ENCODE data around the gene HYDIN. TPM values are rescaled to one million over a fixed set of nuclear protein-coding genes. Genes with fewer than 3 reads are reported as not detected.
"Not testable (repeated sequence)": the region's sequence is repeated elsewhere in the genome, so short reads cannot be mapped to it uniquely, and the experiment has no call there.

The HYDIN gene
- total and polyA plus RNA-seq, 7 experiments from 2014 or later: 0.13 to 0.89 (median 0.32) TPM; not detected in 4

GRCh38 chr16:71038421-71038820, 192.1 kb downstream of the HYDIN start:
- CTCF ChIA-PET; intact Hi-C loops (cut with micrococcal nuclease); H3K27ac Mint-ChIP-seq; H3K36me3 Mint-ChIP-seq; H3K9me3 ChIP-seq (ENCODE audit: control insufficient read depth in 2 of 3, low read length in 3 of 3); H3K4me1 ChIP-seq (ENCODE audit: control insufficient read depth in 2 of 2, insufficient read depth in 2 of 2, low read length in 2 of 2); DNase-seq; H3K27me3 Mint-ChIP-seq; ATAC-seq; H3K27ac ChIP-seq (ENCODE audit: low read depth, low read length); H3K4me3 ChIP-seq (ENCODE audit: low read length); H3K9me3 Mint-ChIP-seq; POLR2A ChIA-PET; H3K27me3 ChIP-seq (ENCODE audit: control insufficient read depth in 2 of 2, insufficient read depth in 2 of 2, low read length in 2 of 2); H3K36me3 ChIP-seq (ENCODE audit: control insufficient read depth in 2 of 3, insufficient read depth in 3 of 3, low read length in 3 of 3); H3K4me3 Mint-ChIP-seq; H3K4me1 Mint-ChIP-seq: not testable (repeated sequence)

GRCh38 chr16:71037987-71038386, 192.5 kb downstream of the HYDIN start:
- H3K4me3 Mint-ChIP-seq; H3K4me3 ChIP-seq (ENCODE audit: low read length); H3K9me3 Mint-ChIP-seq; H3K27ac ChIP-seq (ENCODE audit: low read depth, low read length); H3K27me3 Mint-ChIP-seq; CTCF ChIA-PET; ATAC-seq; H3K4me1 ChIP-seq (ENCODE audit: control insufficient read depth in 2 of 2, insufficient read depth in 2 of 2, low read length in 2 of 2); H3K36me3 Mint-ChIP-seq; POLR2A ChIA-PET; H3K4me1 Mint-ChIP-seq; H3K27ac Mint-ChIP-seq; H3K36me3 ChIP-seq (ENCODE audit: control insufficient read depth in 2 of 3, insufficient read depth in 3 of 3, low read length in 3 of 3); H3K9me3 ChIP-seq (ENCODE audit: control insufficient read depth in 2 of 3, low read length in 3 of 3); DNase-seq; H3K27me3 ChIP-seq (ENCODE audit: control insufficient read depth in 2 of 2, insufficient read depth in 2 of 2, low read length in 2 of 2); intact Hi-C loops (cut with micrococcal nuclease): not testable (repeated sequence)

- H3K36me3 ChIP-seq (ENCODE audit: control insufficient read depth in 2 of 3, insufficient read depth in 3 of 3, low read length in 3 of 3); ATAC-seq; H3K4me1 ChIP-seq (ENCODE audit: control insufficient read depth in 2 of 2, insufficient read depth in 2 of 2, low read length in 2 of 2); DNase-seq; H3K9me3 Mint-ChIP-seq; H3K27ac ChIP-seq (ENCODE audit: low read depth, low read length); intact Hi-C loops (cut with micrococcal nuclease); H3K27ac Mint-ChIP-seq; H3K27me3 ChIP-seq (ENCODE audit: control insufficient read depth in 2 of 2, insufficient read depth in 2 of 2, low read length in 2 of 2); CTCF ChIA-PET; H3K36me3 Mint-ChIP-seq; POLR2A ChIA-PET; H3K27me3 Mint-ChIP-seq; H3K4me1 Mint-ChIP-seq; H3K9me3 ChIP-seq (ENCODE audit: control insufficient read depth in 2 of 3, low read length in 3 of 3); H3K4me3 Mint-ChIP-seq; H3K4me3 ChIP-seq (ENCODE audit: low read length): not testable (repeated sequence)
These were observed 202.3 kb downstream of the HYDIN start for GRCh38 chr16:71028032-71028727.

DNA sequence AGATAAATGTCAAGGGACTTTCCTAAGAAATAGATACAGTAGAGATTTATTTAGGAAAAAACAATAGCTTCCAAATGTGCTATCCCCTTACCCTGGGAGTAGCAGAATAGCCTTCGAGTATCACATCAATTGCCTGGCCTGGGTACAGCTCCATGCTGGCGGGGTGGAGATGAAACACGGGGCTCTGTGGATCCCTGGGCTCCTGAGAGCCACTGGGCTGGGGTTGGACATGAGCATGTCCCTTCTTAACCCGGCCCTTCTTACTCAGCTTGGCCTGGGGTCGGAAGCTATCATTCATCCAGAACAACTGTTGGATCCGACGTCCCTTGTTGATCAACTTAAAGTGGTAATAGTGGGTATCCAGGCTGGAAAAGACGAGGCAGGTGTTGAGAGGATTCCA, 203.0 kb downstream of the HYDIN start:
- H3K36me3 ChIP-seq (ENCODE audit: control insufficient read depth in 2 of 3, insufficient read depth in 3 of 3, low read length in 3 of 3); H3K9me3 Mint-ChIP-seq; H3K4me3 ChIP-seq (ENCODE audit: low read length); H3K9me3 ChIP-seq (ENCODE audit: control insufficient read depth in 2 of 3, low read length in 3 of 3); H3K27ac Mint-ChIP-seq; DNase-seq; ATAC-seq; POLR2A ChIA-PET; H3K4me1 ChIP-seq (ENCODE audit: control insufficient read depth in 2 of 2, insufficient read depth in 2 of 2, low read length in 2 of 2); H3K27ac ChIP-seq (ENCODE audit: low read depth, low read length); H3K27me3 ChIP-seq (ENCODE audit: control insufficient read depth in 2 of 2, insufficient read depth in 2 of 2, low read length in 2 of 2); H3K4me3 Mint-ChIP-seq; H3K36me3 Mint-ChIP-seq; intact Hi-C loops (cut with micrococcal nuclease); CTCF ChIA-PET; H3K27me3 Mint-ChIP-seq; H3K4me1 Mint-ChIP-seq: not testable (repeated sequence)

GRCh38 chr16:71023851-71024439, 206.6 kb downstream of the HYDIN start:
- H3K36me3 Mint-ChIP-seq; POLR2A ChIA-PET; ATAC-seq; intact Hi-C loops (cut with micrococcal nuclease); H3K4me3 Mint-ChIP-seq; H3K27me3 ChIP-seq (ENCODE audit: control insufficient read depth in 2 of 2, insufficient read depth in 2 of 2, low read length in 2 of 2); H3K9me3 ChIP-seq (ENCODE audit: control insufficient read depth in 2 of 3, low read length in 3 of 3); H3K4me1 ChIP-seq (ENCODE audit: control insufficient read depth in 2 of 2, insufficient read depth in 2 of 2, low read length in 2 of 2); H3K4me1 Mint-ChIP-seq; H3K27ac Mint-ChIP-seq; H3K9me3 Mint-ChIP-seq; CTCF ChIA-PET; H3K4me3 ChIP-seq (ENCODE audit: low read length); H3K27me3 Mint-ChIP-seq; H3K36me3 ChIP-seq (ENCODE audit: control insufficient read depth in 2 of 3, insufficient read depth in 3 of 3, low read length in 3 of 3); DNase-seq; H3K27ac ChIP-seq (ENCODE audit: low read depth, low read length): not testable (repeated sequence)

GRCh38 chr16:71021961-71022537, 208.5 kb downstream of the HYDIN start:
- H3K9me3 Mint-ChIP-seq; DNase-seq; H3K4me3 ChIP-seq (ENCODE audit: low read length); H3K9me3 ChIP-seq (ENCODE audit: control insufficient read depth in 2 of 3, low read length in 3 of 3); H3K27ac Mint-ChIP-seq; H3K27me3 ChIP-seq (ENCODE audit: control insufficient read depth in 2 of 2, insufficient read depth in 2 of 2, low read length in 2 of 2); H3K36me3 ChIP-seq (ENCODE audit: control insufficient read depth in 2 of 3, insufficient read depth in 3 of 3, low read length in 3 of 3); H3K4me1 ChIP-seq (ENCODE audit: control insufficient read depth in 2 of 2, insufficient read depth in 2 of 2, low read length in 2 of 2); H3K27me3 Mint-ChIP-seq; H3K4me3 Mint-ChIP-seq; CTCF ChIA-PET; H3K4me1 Mint-ChIP-seq; H3K27ac ChIP-seq (ENCODE audit: low read depth, low read length); intact Hi-C loops (cut with micrococcal nuclease); ATAC-seq; POLR2A ChIA-PET; H3K36me3 Mint-ChIP-seq: not testable (repeated sequence)

DNA sequence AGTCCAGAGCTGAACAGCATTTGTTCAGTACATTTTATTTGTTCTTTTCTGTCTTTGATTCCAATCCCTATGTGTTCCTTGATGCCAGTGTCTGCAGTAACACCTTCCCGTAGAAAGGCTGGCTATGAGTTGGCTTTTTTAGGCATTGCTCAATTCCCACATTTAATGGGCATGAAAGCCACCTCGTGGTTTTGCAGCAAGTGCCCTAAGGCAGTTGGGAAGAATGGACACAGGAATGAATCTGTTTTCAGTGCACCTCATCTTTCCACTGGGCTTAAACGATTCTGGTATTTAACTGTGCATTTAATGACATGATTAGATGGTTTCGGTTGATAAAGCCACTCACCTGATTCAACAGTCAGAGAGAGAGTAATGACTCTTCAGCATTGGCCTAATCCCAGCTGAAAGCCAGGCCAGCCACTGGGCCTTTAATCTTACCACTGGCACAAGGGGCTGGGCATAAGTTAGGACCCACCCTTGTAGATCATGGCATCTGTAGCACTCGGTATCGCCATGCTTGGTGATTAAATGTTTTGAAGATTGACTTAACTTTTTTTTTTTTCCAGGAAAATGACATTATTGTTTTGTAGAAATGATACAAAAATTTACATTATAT, 211.3 kb downstream of the HYDIN start:
- H3K36me3 ChIP-seq (ENCODE audit: control insufficient read depth in 2 of 3, insufficient read depth in 3 of 3, low read length in 3 of 3); H3K4me3 ChIP-seq (ENCODE audit: low read length); H3K27ac ChIP-seq (ENCODE audit: low read depth, low read length); H3K27me3 Mint-ChIP-seq; H3K9me3 Mint-ChIP-seq; H3K27ac Mint-ChIP-seq; DNase-seq; H3K4me1 ChIP-seq (ENCODE audit: control insufficient read depth in 2 of 2, insufficient read depth in 2 of 2, low read length in 2 of 2); ATAC-seq; H3K9me3 ChIP-seq (ENCODE audit: control insufficient read depth in 2 of 3, low read length in 3 of 3); H3K27me3 ChIP-seq (ENCODE audit: control insufficient read depth in 2 of 2, insufficient read depth in 2 of 2, low read length in 2 of 2); H3K36me3 Mint-ChIP-seq; H3K4me1 Mint-ChIP-seq; intact Hi-C loops (cut with micrococcal nuclease); POLR2A ChIA-PET; H3K4me3 Mint-ChIP-seq; CTCF ChIA-PET: not testable (repeated sequence)

Data from naive thymus-derived CD4-positive, alpha-beta T cell (primary cell).